ENCODE data around the gene INPP4A.

DNA sequence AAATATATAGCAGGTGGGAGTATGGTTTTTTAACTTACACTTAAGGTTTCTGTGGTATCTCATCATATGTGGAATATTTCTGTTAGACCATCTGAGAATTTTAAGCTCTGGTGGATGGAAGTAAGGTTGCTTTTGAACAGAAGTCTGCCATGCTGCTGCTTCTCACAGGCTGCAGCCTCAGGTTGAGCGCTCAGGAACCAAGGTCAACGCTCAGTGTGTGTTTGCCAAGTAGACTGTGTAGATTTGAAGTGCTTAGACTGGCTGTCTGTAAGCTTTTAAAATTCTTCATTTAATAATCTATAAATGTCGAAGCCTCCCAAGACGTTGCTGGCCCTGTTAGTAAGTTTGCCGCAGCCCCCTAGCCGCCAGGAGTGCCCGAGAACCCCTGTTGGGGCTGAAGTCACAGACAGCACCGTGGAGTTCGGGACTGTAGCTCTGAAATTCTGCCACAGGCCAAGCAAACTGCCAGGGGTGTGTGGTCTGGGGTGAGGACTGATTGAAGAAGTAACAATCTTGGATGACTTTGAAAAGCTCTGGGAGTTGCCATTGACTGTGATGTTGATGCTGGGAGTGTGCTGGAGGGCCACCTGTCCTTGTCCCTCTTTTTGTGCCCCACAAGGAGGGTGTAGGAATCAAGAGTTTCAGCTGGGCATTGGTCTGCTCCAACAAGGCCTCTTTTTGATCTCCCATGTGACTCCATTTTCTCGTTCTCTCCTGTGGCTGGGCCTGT is 26.9 kb downstream of the INPP4A start:
- no peak for TF ChIP-seq POLR2A (IDR thresholded peaks at IDR 0.05)
- TF ChIP-seq CTCF (IDR thresholded peaks at IDR 0.05) = no peak
